H1 (cell line): ENCODE data around the gene RBFOX1. TPM values are rescaled to one million over a fixed set of nuclear protein-coding genes. Genes with fewer than 3 reads are reported as not detected.

ENCODE experiments used
- CTCF ChIA-PET: fragments of 300-600 bp; sonication (Branson Sonifier 250); formaldehyde crosslinking; loops from one replicate; lab custom pipeline; 2021; ENCODE audit not compliant: partially characterized antibody; lab: Charles Lee
- POLR2A ChIA-PET: fragments of 300-600 bp; sonication (Branson Sonifier 250); formaldehyde crosslinking; loops from one replicate; lab custom pipeline; 2021; ENCODE audit warnings: inconsistent platforms; ENCODE audit not compliant: partially characterized antibody; lab: Charles Lee
- DNase-seq, 2 experiments: peaks; one replicate each; pipeline versions ENCODE4 v3.0.0 to v3.0.0-alpha.2; 2010 to 2022; ENCODE audit warnings: low spot score in 2 of 2, low read depth in 1 of 2, mixed read lengths in 1 of 2
- FAIRE-seq: peaks from 2 replicates; lab custom pipeline; 2011; peaks lifted over from hg19 to GRCh38; lab: Jason Lieb, UNC
- H2AFZ ChIP-seq: 2 replicates; pipeline ENCODE4 v1.8.1; 2012; ENCODE audit warnings: low read length, inconsistent platforms
- H2AK5ac ChIP-seq: 2 replicates; pipeline ENCODE4 v1.6.1; 2013; ENCODE audit warnings: low read depth, low read length
- H2BK120ac ChIP-seq: replicated peaks from 2 replicates; pipeline ENCODE3; 2013; ENCODE audit warnings: low read depth, low read length, inconsistent platforms
- H2BK12ac ChIP-seq: 2 replicates; pipeline ENCODE4 v1.6.1; 2013; ENCODE audit warnings: low read depth, low read length
- H2BK15ac ChIP-seq: 2 replicates; pipeline ENCODE4 v1.6.1; 2013; ENCODE audit warnings: low read length
- H2BK20ac ChIP-seq: 2 replicates; pipeline ENCODE4 v1.6.1; 2013; ENCODE audit warnings: low read length
- H2BK5ac ChIP-seq: 2 replicates; pipeline ENCODE4 v1.6.1; 2013; ENCODE audit warnings: low read depth, low read length
- H3K14ac ChIP-seq: 2 replicates; pipeline ENCODE4 v1.6.1; 2013; ENCODE audit warnings: inconsistent platforms; ENCODE audit not compliant: insufficient read length
- H3K18ac ChIP-seq: 2 replicates; pipeline ENCODE4 v1.6.1; 2013; ENCODE audit warnings: low read length; ENCODE audit errors: extremely low read depth
- H3K23ac ChIP-seq: 2 replicates; pipeline ENCODE4 v1.6.1; 2013; ENCODE audit warnings: inconsistent platforms; ENCODE audit not compliant: insufficient read length
- H3K23me2 ChIP-seq: 2 replicates; pipeline ENCODE4 v1.6.1; 2013; ENCODE audit warnings: low read depth, low read length
- H3K27ac ChIP-seq: 2 replicates; pipeline ENCODE4 v1.6.1; 2011; ENCODE audit warnings: low read depth, low read length, inconsistent platforms
- H3K27me3 ChIP-seq, 4 experiments: replicated peaks in 1 of 4; 1 replicate in 1 of 4; 2 replicates in 3 of 4; pipeline versions ENCODE4 v1.6.1 to v1.8.1; 2011 to 2013; ENCODE audit warnings: low read length in 3 of 4, mild to moderate bottlenecking in 3 of 4, inconsistent platforms in 2 of 4, mixed read lengths in 2 of 4, moderate library complexity in 1 of 4; ENCODE audit not compliant: control insufficient read depth in 3 of 4, insufficient read depth in 3 of 4; ENCODE audit errors: extremely low read depth in 1 of 4
- H3K36me3 ChIP-seq, 4 experiments: 2 replicates each; pipeline versions ENCODE4 v1.6.1 to v1.8.1; 2011 to 2013; ENCODE audit warnings: mild to moderate bottlenecking in 4 of 4, low read length in 3 of 4, moderate library complexity in 2 of 4, control low read depth in 1 of 4, inconsistent platforms in 1 of 4; ENCODE audit not compliant: insufficient read depth in 4 of 4, control insufficient read depth in 2 of 4
- H3K4ac ChIP-seq: replicated peaks from 2 replicates; pipeline ENCODE3; 2013; ENCODE audit warnings: low read length, low read depth, mixed read lengths, inconsistent platforms; ENCODE audit not compliant: insufficient read length
- H3K4me1 ChIP-seq, 4 experiments: replicated peaks in 1 of 4; 1 replicate in 1 of 4; 2 replicates in 3 of 4; pipeline versions ENCODE4 v1.6.1 to v1.8.1; 2011 to 2013; ENCODE audit warnings: low read length in 3 of 4, inconsistent platforms in 2 of 4, mixed read lengths in 1 of 4; ENCODE audit not compliant: insufficient read depth in 4 of 4, control insufficient read depth in 3 of 4
- H3K4me2 ChIP-seq, 2 experiments: 2 replicates each; pipeline versions ENCODE4 v1.6.1 to v1.8.1; 2011 to 2013; ENCODE audit warnings: low read depth in 2 of 2, low read length in 2 of 2, control low read depth in 1 of 2, inconsistent platforms in 1 of 2, mild to moderate bottlenecking in 1 of 2; ENCODE audit not compliant: insufficient read depth in 1 of 2
- H3K4me3 ChIP-seq, 4 experiments: fragments of 200-600, 300-600 bp in 1 of 4; sonication (generic), shearing (Covaris generic), sonication (Bioruptor Twin) in 1 of 4; 2 replicates each; pipeline versions ENCODE4 v1.5.1 to v1.8.1; 2011 to 2016; ENCODE audit warnings: low read length in 4 of 4, low read depth in 3 of 4, control low read depth in 2 of 4, inconsistent platforms in 2 of 4, mild to moderate bottlenecking in 2 of 4, mixed read lengths in 1 of 4, moderate library complexity in 1 of 4; ENCODE audit not compliant: insufficient read depth in 2 of 4; ENCODE audit errors: extremely low read depth in 1 of 4
- H3K56ac ChIP-seq: replicated peaks from 2 replicates; pipeline ENCODE3; 2013; ENCODE audit warnings: low read depth, mild to moderate bottlenecking, mixed read lengths, low read length, inconsistent platforms; ENCODE audit not compliant: insufficient read length
- H3K79me1 ChIP-seq: 2 replicates; pipeline ENCODE4 v1.6.1; 2013; ENCODE audit warnings: low read depth, low read length, control low read depth
- H3K79me2 ChIP-seq, 2 experiments: 2 replicates each; pipeline versions ENCODE4 v1.6.1 to v1.8.1; 2012 to 2013; ENCODE audit warnings: low read length in 2 of 2, mild to moderate bottlenecking in 2 of 2, inconsistent platforms in 1 of 2; ENCODE audit not compliant: insufficient read depth in 2 of 2, control insufficient read depth in 1 of 2
- H3K9ac ChIP-seq, 4 experiments: replicated peaks in 1 of 4; 1 replicate in 1 of 4; 2 replicates in 3 of 4; pipeline versions ENCODE4 v1.6.1 to v1.8.1; 2011 to 2013; ENCODE audit warnings: low read depth in 3 of 4, low read length in 3 of 4, control low read depth in 2 of 4, mild to moderate bottlenecking in 2 of 4, moderate library complexity in 2 of 4, inconsistent platforms in 1 of 4; ENCODE audit errors: extremely low read depth in 1 of 4
- H3K9me3 ChIP-seq, 2 experiments: 2 replicates each; pipeline versions ENCODE4 v1.6.1 to v1.8.1; 2012 to 2013; ENCODE audit warnings: mild to moderate bottlenecking in 2 of 2, moderate library complexity in 2 of 2, control low read depth in 1 of 2, inconsistent platforms in 1 of 2, low read depth in 1 of 2, low read length in 1 of 2, mixed read lengths in 1 of 2; ENCODE audit not compliant: insufficient read depth in 2 of 2
- H4K20me1 ChIP-seq, 2 experiments: replicated peaks in 1 of 2; 2 replicates each; pipeline versions ENCODE3 to v1.8.1; 2011 to 2013; ENCODE audit warnings: inconsistent platforms in 2 of 2, low read length in 2 of 2, mild to moderate bottlenecking in 1 of 2; ENCODE audit not compliant: insufficient read depth in 2 of 2, control insufficient read depth in 1 of 2
- H4K5ac ChIP-seq: 2 replicates; pipeline ENCODE4 v1.6.1; 2013; ENCODE audit warnings: low read length, low read depth, mixed read lengths, inconsistent platforms; ENCODE audit not compliant: insufficient read length
- H4K8ac ChIP-seq: 2 replicates; pipeline ENCODE4 v1.8.0; 2013; ENCODE audit warnings: mild to moderate bottlenecking, moderate library complexity, low read length, inconsistent platforms; ENCODE audit not compliant: insufficient read depth; ENCODE audit errors: extremely low read depth
- H4K91ac ChIP-seq: replicated peaks from 2 replicates; pipeline ENCODE3; 2013; ENCODE audit warnings: low read length, mixed read lengths, inconsistent platforms; ENCODE audit not compliant: insufficient read length
- ASH2L ChIP-seq: fragments of 200-600, 300-600 bp; sonication (generic); IDR thresholded peaks from one replicate; pipeline ENCODE4 v1.7.1; 2017; ENCODE audit warnings: low read length
- CBX8 ChIP-seq: fragments of 300-800, 300-1000 bp; sonication (generic); IDR thresholded peaks from 2 replicates; pipeline ENCODE4 v1.7.1; 2016; ENCODE audit warnings: low read depth, low read length, borderline replicate concordance
- CHD1 ChIP-seq: IDR thresholded peaks from 2 replicates; pipeline ENCODE4 v1.6.1; 2012; ENCODE audit warnings: low read depth, low read length, improper control_type of control experiment
- CTBP2 ChIP-seq: IDR thresholded peaks from 2 replicates; pipeline ENCODE4 v1.7.0; 2011; ENCODE audit warnings: borderline replicate concordance, mild to moderate bottlenecking, moderate library complexity, mixed read lengths, low read length; ENCODE audit not compliant: insufficient read depth, insufficient read length
- EGR1 ChIP-seq: IDR thresholded peaks from 2 replicates; pipeline ENCODE4 v1.6.1; 2011; ENCODE audit warnings: low read depth, low read length, borderline replicate concordance
- NANOG ChIP-seq: IDR thresholded peaks from 2 replicates; pipeline ENCODE4 v1.6.1; 2011; ENCODE audit warnings: low read length, low read depth, mild to moderate bottlenecking, inconsistent platforms; ENCODE audit not compliant: insufficient read depth, poor library complexity, severe bottlenecking
- RNF2 ChIP-seq: fragments of 200-900, 300-1000 bp; sonication (generic); IDR thresholded peaks from 2 replicates; pipeline ENCODE4 v1.7.1; 2016; ENCODE audit warnings: borderline replicate concordance, low read depth, mild to moderate bottlenecking, antibody characterized with exemption, low read length; ENCODE audit not compliant: poor library complexity, severe bottlenecking; ENCODE audit errors: missing control alignments
- RXRA ChIP-seq: IDR thresholded peaks from 2 replicates; pipeline ENCODE4 v1.6.1; 2011; ENCODE audit warnings: low read depth, mild to moderate bottlenecking, low read length, moderate library complexity; ENCODE audit not compliant: insufficient read depth
- SP1 ChIP-seq: IDR thresholded peaks from 2 replicates; pipeline ENCODE4 v1.6.1; 2011; ENCODE audit warnings: low read depth, low read length
- SP4 ChIP-seq: IDR thresholded peaks from 2 replicates; pipeline ENCODE4 v1.6.1; 2012; ENCODE audit warnings: low read length, inconsistent platforms
- SUZ12 ChIP-seq: fragments of 200-600 bp; sonication (generic); IDR thresholded peaks from 2 replicates; pipeline ENCODE4 v1.6.1; 2012; ENCODE audit warnings: mild to moderate bottlenecking, inconsistent platforms, low read length, moderate library complexity, mixed read lengths
- WGBS, 2 experiments: shearing (Covaris generic) in 1 of 2; methylation state at CpG; one replicate each; pipeline versions ENCODE4 v1.1.6 to v1.1.7; 2013 to 2015; ENCODE audit warnings: low lambda C conversion rate in 2 of 2, mixed read lengths in 2 of 2, inconsistent platforms in 1 of 2, low coverage in 1 of 2, missing lambda C conversion rate in 1 of 2; ENCODE audit not compliant: insufficient replicate concordance in 2 of 2, insufficient coverage in 1 of 2, insufficient read length in 1 of 2; ENCODE audit errors: extremely low coverage in 1 of 2, missing lambda C conversion rate in 1 of 2; 5-methylcytosine and 5-hydroxymethylcytosine counted together
- polyA plus RNA-seq, 7 experiments: library from polyadenylated mRNA; depleted of rRNA in 3 of 7; stranded (reverse) in 5 of 7; unstranded in 2 of 7; fragments of >200 nt in 5 of 7; fragments of 200-250 nt in 2 of 7; gene quantifications; 1 replicate in 5 of 7; 2 replicates in 1 of 7; 4 replicates in 1 of 7; pipeline versions ENCODE4 v1.2.1 to v1.2.3, GENCODE V29; 2011 to 2013; ENCODE audit warnings: missing spikeins in 2 of 7, mixed read lengths in 2 of 7
- total RNA-seq: library from RNA; stranded (reverse); fragmentation: NEBNext Ultra II Directional; extraction: Animal tissue kit (Norgen Biotek cat#: 25700); gene quantifications from 2 replicates; pipeline ENCODE4 v1.2.1, GENCODE V29; 2021
- TF ChIP-seq, protein P1 (sequence below): IDR thresholded peaks from 2 replicates; pipeline ENCODE4 v1.6.1; 2012; ENCODE audit warnings: inconsistent platforms
- TF ChIP-seq, protein P2 (sequence below): IDR thresholded peaks from 2 replicates; pipeline ENCODE4 v1.6.1; 2011; ENCODE audit warnings: low read length, improper control_type of control experiment

RBFOX1 gene
- total and polyA plus RNA-seq, 2 of the 8 experiments (the other 6 are each of a cell fraction or from before 2014, with no cell fraction given), result 1.7 to 2.8 TPM

DNA sequence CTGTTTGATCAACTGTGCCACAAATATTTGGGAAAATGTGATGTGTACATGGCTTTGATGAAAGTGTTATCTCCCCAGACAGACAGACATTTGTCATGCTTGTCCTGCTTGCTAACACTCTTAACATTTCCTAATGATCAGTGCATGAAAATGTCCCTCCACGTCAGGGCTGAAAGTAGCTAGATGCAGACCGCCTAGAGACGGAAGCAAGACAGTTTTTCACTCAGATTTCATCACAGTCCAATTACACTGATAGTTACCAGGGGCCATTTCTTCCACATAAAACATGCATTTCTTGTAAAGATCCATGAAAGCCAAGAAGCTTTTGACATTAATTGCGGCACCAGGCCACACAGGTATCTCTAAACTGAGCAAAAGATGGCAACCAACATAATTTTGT lies 347.7 kb downstream of the RBFOX1 start:
- Histone ChIP-seq H2BK20ac (no peak overlapping the region), H3K27ac (no peak overlapping the region), H2BK12ac (no peak overlapping the region), H3K4me1 (peaks cover 0 to 11% (median 0%) of the 10 kb centered on the region in 4 experiments; a peak in 1 of 7 replicates), H3K14ac (no peak overlapping the region), H3K18ac (no peak overlapping the region), H4K8ac (no peak overlapping the region), H4K5ac (no peak overlapping the region), H3K23me2 (no peaks in the 10 kb centered on the region), H4K91ac (no peak overlapping the region), H3K27me3 (peaks cover 0 to 1% (median 0%) of the 10 kb centered on the region in 4 experiments; a peak in 1 of 7 replicates), H2BK120ac (no peak overlapping the region), H4K20me1 (no peaks in the 10 kb centered on the region), H3K79me1 (no peaks in the 10 kb centered on the region), H2AFZ (no peak overlapping the region), H3K9ac (no peak overlapping the region), H3K56ac (no peak overlapping the region), H3K4me3 (no peak overlapping the region), H2AK5ac (no peak overlapping the region), H3K4me2 (no peak overlapping the region), H3K4ac (no peak overlapping the region), H3K36me3 (no peaks in the 10 kb centered on the region), H2BK15ac (no peak overlapping the region), H2BK5ac (no peak overlapping the region), H3K23ac (no peak overlapping the region), H3K79me2 (no peaks in the 10 kb centered on the region), H3K9me3 (no peaks in the 10 kb centered on the region)
- no peak for DNase-seq
- WGBS, 2 experiments, result 97% methylated on average over 4 of the region's 4 CpGs; no CpG with 5 or more reads in 1 of the 2 experiments
- POLR2A ChIA-PET, result no interaction called here
- CTCF ChIA-PET, result no interaction called here
- FAIRE-seq, result no peak
- TF ChIP-seq EGR1, result no peak
- TF ChIP-seq, protein P1, sequence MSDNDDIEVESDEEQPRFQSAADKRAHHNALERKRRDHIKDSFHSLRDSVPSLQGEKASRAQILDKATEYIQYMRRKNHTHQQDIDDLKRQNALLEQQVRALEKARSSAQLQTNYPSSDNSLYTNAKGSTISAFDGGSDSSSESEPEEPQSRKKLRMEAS, result no peak
- TF ChIP-seq RXRA, result no peak
- no peak for TF ChIP-seq SP1
- TF ChIP-seq, protein P2, sequence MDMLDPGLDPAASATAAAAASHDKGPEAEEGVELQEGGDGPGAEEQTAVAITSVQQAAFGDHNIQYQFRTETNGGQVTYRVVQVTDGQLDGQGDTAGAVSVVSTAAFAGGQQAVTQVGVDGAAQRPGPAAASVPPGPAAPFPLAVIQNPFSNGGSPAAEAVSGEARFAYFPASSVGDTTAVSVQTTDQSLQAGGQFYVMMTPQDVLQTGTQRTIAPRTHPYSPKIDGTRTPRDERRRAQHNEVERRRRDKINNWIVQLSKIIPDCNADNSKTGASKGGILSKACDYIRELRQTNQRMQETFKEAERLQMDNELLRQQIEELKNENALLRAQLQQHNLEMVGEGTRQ, result no peak
- TF ChIP-seq ASH2L, result no peak
- TF ChIP-seq CTBP2, result no peak
- no peak for TF ChIP-seq SUZ12
- TF ChIP-seq CBX8, result no peak
- TF ChIP-seq NANOG, result no peak
- no peak for TF ChIP-seq RNF2
- TF ChIP-seq SP4, result no peak
- no peak for TF ChIP-seq CHD1
